Activated CD4-positive, alpha-beta memory T cell treated with anti-CD3 and anti-CD28 coated beads, Interleukin-2, amount 10 ng/mL, durations not matched to agents 7 days and 5 days (primary cell): ENCODE results near the gene RASGRF2. TPM values are rescaled to one million over a fixed set of nuclear protein-coding genes. Genes with fewer than 3 reads are reported as not detected.

Experiments
- CTCF ChIA-PET: fragments of 350-600 bp; sonication (Branson Sonifier 250); formaldehyde crosslinking; loops from one replicate; lab custom pipeline; 2021; ENCODE audit warnings: antibody characterized with exemption, inconsistent platforms; lab: Charles Lee
- POLR2A ChIA-PET: fragments of 350-600 bp; sonication (Branson Sonifier 250); formaldehyde crosslinking; loops from one replicate; lab custom pipeline; 2021; ENCODE audit warnings: antibody characterized with exemption; lab: Charles Lee
- DNase-seq: peaks from one replicate; pipeline ENCODE4 v3.0.0-alpha.2; 2020
- H3K27ac Mint-ChIP-seq: one replicate; pipeline ENCODE4 v1.8.0; 2021; ENCODE audit warnings: mild to moderate bottlenecking, mixed read lengths
- H3K27me3 Mint-ChIP-seq: one replicate; pipeline ENCODE4 v1.8.0; 2021; ENCODE audit warnings: mixed read lengths
- H3K36me3 Mint-ChIP-seq: one replicate; pipeline ENCODE4 v1.8.0; 2021; ENCODE audit warnings: low read depth, mixed read lengths
- H3K4me1 Mint-ChIP-seq: one replicate; pipeline ENCODE4 v1.8.0; 2021; ENCODE audit warnings: mixed read lengths
- H3K4me3 Mint-ChIP-seq: one replicate; pipeline ENCODE4 v1.8.0; 2021; ENCODE audit warnings: mild to moderate bottlenecking, mixed read lengths
- H3K9me3 Mint-ChIP-seq: one replicate; pipeline ENCODE4 v1.8.0; 2021; ENCODE audit warnings: mixed read lengths
- total RNA-seq, 2 experiments: library from RNA; stranded (reverse); gene quantifications; one replicate each; pipeline ENCODE4 v1.2.3, GENCODE V29; 2021

RASGRF2 gene
- total RNA-seq = 1 to 10 TPM; 2.4 to 3.3 TPM

- H3K9me3 Mint-ChIP-seq = no peaks in the 10 kb centered on the region
- POLR2A ChIA-PET = interaction anchor here (1.2 kb wide), 1 partner anchor 48 kb away, joined by 4 read pairs; no protein-coding TSS in a partner anchor
- peaks cover 24% of the 10 kb centered on the region for H3K27me3 Mint-ChIP-seq
- peak within 1 kb of the TSS; percentile 81 for H3K4me3 Mint-ChIP-seq
- CTCF ChIA-PET = interaction anchor here (1.2 to 1.4 kb wide), 2 partner anchors 11 to 148 kb away, joined by 3 to 6 read pairs; no protein-coding TSS in a partner anchor
- no peaks in the 10 kb centered on the region for H3K36me3 Mint-ChIP-seq
- peaks cover 49% of the 10 kb centered on the region for H3K4me1 Mint-ChIP-seq
- peak; percentile 52 for DNase-seq
- peak within 1 kb of the TSS; percentile 42 for H3K27ac Mint-ChIP-seq
These were observed at the start of gene RASGRF2 for GRCh38 chr5:80959768-80960442. TSS of gene RASGRF2 (plus strand) at chr5:80960363. CDS start at chr5:80960739, 376 bp downstream.

GRCh38 chr5:80912479-80912878 lies 47.7 kb upstream of the RASGRF2 start:
- Mint-ChIP-seq H3K27me3 (no peaks in the 10 kb centered on the region), H3K4me1 (peaks cover 5% of the 10 kb centered on the region), H3K4me3 (no peak overlapping the region), H3K36me3 (no peaks in the 10 kb centered on the region), H3K27ac (no peak overlapping the region), H3K9me3 (peaks cover 4% of the 10 kb centered on the region)
- DNase-seq = no peak
- ChIA-PET POLR2A (no interaction called here), CTCF (no interaction called here)

DNA sequence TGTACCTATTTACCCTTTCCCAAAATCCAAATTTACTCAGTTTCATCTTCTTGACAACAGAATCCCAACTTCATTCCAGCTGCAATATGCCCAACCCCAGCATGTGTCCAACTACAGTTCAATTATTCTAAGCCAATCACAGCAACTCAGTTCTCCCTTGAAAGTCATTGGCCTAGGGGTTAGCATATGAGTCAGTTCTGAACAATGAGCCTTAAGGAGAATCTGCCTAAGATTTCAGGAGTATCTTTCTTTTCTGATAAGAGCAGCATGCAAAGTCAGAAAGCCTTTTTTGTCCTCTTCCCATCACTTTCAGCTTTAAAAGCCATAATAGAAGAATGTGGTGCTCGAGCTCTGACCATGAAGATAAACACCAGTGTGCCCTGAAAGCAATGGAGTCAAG lies 44.4 kb upstream of the RASGRF2 start:
- Mint-ChIP-seq H3K4me3 (no peak overlapping the region), H3K4me1 (peaks cover 9% of the 10 kb centered on the region), H3K36me3 (peaks cover 4% of the 10 kb centered on the region), H3K27me3 (no peaks in the 10 kb centered on the region), H3K27ac (no peak overlapping the region), H3K9me3 (peaks cover 4% of the 10 kb centered on the region)
- CTCF ChIA-PET = no interaction called here
- POLR2A ChIA-PET = no interaction called here
- no peak for DNase-seq

DNA sequence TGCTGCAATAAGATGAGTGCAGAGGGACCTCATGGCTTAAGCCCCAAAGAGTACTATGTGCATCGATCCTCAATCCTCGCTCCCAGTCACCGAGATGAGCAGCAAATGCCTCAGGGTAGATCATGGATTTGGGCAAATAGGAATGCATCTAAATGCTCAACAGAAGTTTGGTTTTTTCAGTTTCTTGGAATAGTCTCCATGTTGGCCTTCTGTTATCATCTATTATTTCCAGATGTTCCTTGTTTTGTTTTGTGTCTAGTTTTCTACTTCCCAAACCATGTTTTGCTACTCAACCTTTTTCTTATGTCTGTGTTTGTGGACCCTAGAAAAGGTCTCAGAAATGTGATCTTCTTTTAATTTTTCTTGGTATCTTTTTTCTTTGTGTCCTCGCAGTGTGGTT lies 43.5 kb upstream of the RASGRF2 start:
- ChIA-PET CTCF (interaction anchor here (0.7 kb wide), 1 partner anchor 19 kb away, joined by 3 read pairs; no protein-coding TSS in a partner anchor), POLR2A (no interaction called here)
- Mint-ChIP-seq H3K27me3 (no peaks in the 10 kb centered on the region), H3K9me3 (peaks cover 4% of the 10 kb centered on the region), H3K4me3 (no peak overlapping the region), H3K36me3 (peaks cover 4% of the 10 kb centered on the region), H3K4me1 (peaks cover 9% of the 10 kb centered on the region), H3K27ac (no peak overlapping the region)
- no peak for DNase-seq

- H3K27me3 Mint-ChIP-seq = no peaks in the 10 kb centered on the region
- peaks cover 9% of the 10 kb centered on the region for H3K4me1 Mint-ChIP-seq
- peaks cover 4% of the 10 kb centered on the region for H3K36me3 Mint-ChIP-seq
- no peak for DNase-seq
- H3K9me3 Mint-ChIP-seq = no peaks in the 10 kb centered on the region
- no peak overlapping the region for H3K4me3 Mint-ChIP-seq
- POLR2A ChIA-PET = no interaction called here
- CTCF ChIA-PET = interaction anchor here (0.7 to 1.2 kb wide), 2 partner anchors 14 to 18 kb away, joined by 3 to 6 read pairs; no protein-coding TSS in a partner anchor
- H3K27ac Mint-ChIP-seq = no peak overlapping the region
These were observed 42.5 kb upstream of the RASGRF2 start for GRCh38 chr5:80917631-80918030.

DNA sequence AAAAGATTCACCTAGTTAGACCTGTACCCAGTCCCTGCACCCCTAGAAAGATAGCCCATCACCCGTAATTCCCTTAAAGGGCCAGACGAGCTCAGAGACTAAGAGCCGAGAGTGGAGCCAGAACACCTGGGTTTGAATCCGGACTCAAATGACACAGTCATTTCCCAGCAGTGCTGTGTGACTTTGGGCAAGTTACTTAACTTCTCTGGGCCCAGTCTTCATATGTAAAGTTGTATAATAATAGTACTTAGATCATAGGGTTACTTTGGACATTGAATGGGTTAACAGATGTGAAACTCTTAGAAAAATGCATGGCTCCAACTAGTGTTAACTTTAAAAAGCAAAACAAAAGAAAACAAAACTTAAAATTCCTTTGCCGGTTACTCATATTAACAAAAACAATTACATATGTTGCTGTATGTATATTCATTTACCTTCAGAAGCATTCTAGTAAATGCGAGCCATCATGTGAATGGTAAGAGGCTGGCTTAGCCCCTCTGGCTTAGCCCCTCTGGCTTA lies 40.4 kb upstream of the RASGRF2 start:
- ChIA-PET POLR2A (no interaction called here), CTCF (no interaction called here)
- Mint-ChIP-seq H3K36me3 (peaks cover 4% of the 10 kb centered on the region), H3K4me3 (no peak overlapping the region), H3K4me1 (peaks cover 9% of the 10 kb centered on the region), H3K9me3 (no peaks in the 10 kb centered on the region), H3K27ac (no peak overlapping the region), H3K27me3 (no peaks in the 10 kb centered on the region)
- no peak for DNase-seq

- CTCF ChIA-PET = no interaction called here
- peaks cover 4% of the 10 kb centered on the region for H3K36me3 Mint-ChIP-seq
These were observed 39.8 kb upstream of the RASGRF2 start for GRCh38 chr5:80920333-80920732.

DNA sequence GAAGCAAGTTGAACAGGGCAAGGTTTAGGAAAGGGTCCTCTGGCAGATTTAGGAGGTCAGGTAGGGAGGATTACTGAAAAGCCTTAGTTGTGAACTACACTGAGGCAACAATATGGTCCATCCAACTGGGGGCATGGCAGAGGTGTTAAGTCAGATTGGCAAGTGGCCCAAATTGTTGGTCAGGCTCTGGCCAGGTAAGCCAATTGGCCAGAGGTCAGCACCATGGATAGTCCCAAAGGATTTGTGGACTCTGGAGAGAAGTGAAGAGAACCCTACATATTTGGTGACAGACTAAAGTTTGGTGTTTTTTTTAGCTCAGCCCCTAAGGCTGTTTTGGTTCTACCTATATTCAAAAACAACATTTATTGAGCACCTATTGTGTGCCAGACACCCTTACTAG lies 39.1 kb upstream of the RASGRF2 start:
- DNase-seq = no peak
- Mint-ChIP-seq H3K9me3 (no peaks in the 10 kb centered on the region), H3K4me3 (no peak overlapping the region), H3K36me3 (peaks cover 4% of the 10 kb centered on the region), H3K4me1 (peaks cover 9% of the 10 kb centered on the region), H3K27ac (no peak overlapping the region), H3K27me3 (no peaks in the 10 kb centered on the region)
- POLR2A ChIA-PET = no interaction called here
- CTCF ChIA-PET = no interaction called here

More at GRCh38 chr5:80920333-80920732, 39.8 kb upstream of the RASGRF2 start:
- Mint-ChIP-seq H3K27me3 (no peaks in the 10 kb centered on the region), H3K9me3 (no peaks in the 10 kb centered on the region), H3K27ac (no peak overlapping the region), H3K4me3 (no peak overlapping the region), H3K4me1 (peaks cover 9% of the 10 kb centered on the region)
- POLR2A ChIA-PET = no interaction called here
- DNase-seq = no peak

- no peaks in the 10 kb centered on the region for H3K27me3 Mint-ChIP-seq
- H3K9me3 Mint-ChIP-seq = no peaks in the 10 kb centered on the region
- CTCF ChIA-PET = no interaction called here
- DNase-seq = no peak
- no peak overlapping the region for H3K4me3 Mint-ChIP-seq
- H3K27ac Mint-ChIP-seq = no peak overlapping the region
- H3K36me3 Mint-ChIP-seq = no peaks in the 10 kb centered on the region
- H3K4me1 Mint-ChIP-seq = peaks cover 2% of the 10 kb centered on the region
- POLR2A ChIA-PET = no interaction called here
These were observed 34.2 kb upstream of the RASGRF2 start for GRCh38 chr5:80925931-80926330.

- Mint-ChIP-seq H3K36me3 (no peaks in the 10 kb centered on the region), H3K4me1 (peaks cover 2% of the 10 kb centered on the region), H3K4me3 (no peak overlapping the region), H3K9me3 (no peaks in the 10 kb centered on the region), H3K27me3 (no peaks in the 10 kb centered on the region), H3K27ac (no peak overlapping the region)
- DNase-seq = no peak
- POLR2A ChIA-PET = no interaction called here
- CTCF ChIA-PET = no interaction called here
These were observed 33.6 kb upstream of the RASGRF2 start for GRCh38 chr5:80926536-80926935.

GRCh38 chr5:80926979-80927656 lies 33.0 kb upstream of the RASGRF2 start:
- no peak overlapping the region for H3K27ac Mint-ChIP-seq
- no peak overlapping the region for H3K4me3 Mint-ChIP-seq
- DNase-seq = no peak
- peaks cover 2% of the 10 kb centered on the region for H3K4me1 Mint-ChIP-seq
- POLR2A ChIA-PET = no interaction called here
- CTCF ChIA-PET = no interaction called here
- H3K27me3 Mint-ChIP-seq = no peaks in the 10 kb centered on the region
- H3K36me3 Mint-ChIP-seq = no peaks in the 10 kb centered on the region
- H3K9me3 Mint-ChIP-seq = no peaks in the 10 kb centered on the region

DNA sequence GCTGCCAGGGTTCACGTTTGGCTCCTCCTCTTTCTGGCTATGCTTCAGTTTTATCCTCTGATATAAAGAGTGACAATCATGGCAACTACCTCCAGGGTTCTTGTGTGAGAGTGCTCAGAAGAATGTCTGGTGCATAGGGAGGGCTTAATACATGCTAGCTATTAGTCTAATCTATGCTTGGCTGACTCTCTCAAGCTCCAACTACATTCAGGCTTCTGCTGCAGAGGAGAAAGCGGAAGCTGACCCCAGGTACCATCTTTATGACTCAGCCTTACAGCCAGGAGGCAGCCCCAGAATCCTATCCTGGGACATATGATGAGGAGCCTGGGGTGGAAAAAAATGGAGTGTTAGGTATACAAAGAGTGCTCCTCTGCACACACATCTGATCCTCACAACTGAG lies 32.1 kb upstream of the RASGRF2 start:
- Mint-ChIP-seq H3K36me3 (no peaks in the 10 kb centered on the region), H3K27me3 (no peaks in the 10 kb centered on the region), H3K9me3 (no peaks in the 10 kb centered on the region), H3K4me3 (no peak overlapping the region), H3K4me1 (peaks cover 2% of the 10 kb centered on the region), H3K27ac (no peak overlapping the region)
- ChIA-PET POLR2A (no interaction called here), CTCF (no interaction called here)
- no peak for DNase-seq

GRCh38 chr5:80930940-80931339 lies 29.2 kb upstream of the RASGRF2 start:
- H3K36me3 Mint-ChIP-seq = no peaks in the 10 kb centered on the region
- H3K4me1 Mint-ChIP-seq = peaks cover 6% of the 10 kb centered on the region
- H3K4me3 Mint-ChIP-seq = no peak overlapping the region
- DNase-seq = no peak
- POLR2A ChIA-PET = no interaction called here
- CTCF ChIA-PET = interaction anchor here (0.6 to 1.5 kb wide), 2 partner anchors 13 to 177 kb away, joined by 3 to 6 read pairs; no protein-coding TSS in a partner anchor
- no peak overlapping the region for H3K27ac Mint-ChIP-seq
- H3K9me3 Mint-ChIP-seq = no peaks in the 10 kb centered on the region
- H3K27me3 Mint-ChIP-seq = no peaks in the 10 kb centered on the region
